Endothelial cell of umbilical vein (primary cell): ENCODE measurements around the gene CCDC7. TPM values are rescaled to one million over a fixed set of nuclear protein-coding genes. Genes with fewer than 3 reads are reported as not detected.

Experiments
- BruUV-seq: library from RNA; stranded (reverse); fragments of 400-500 nt; replicated peaks from 2 replicates; lab custom pipeline; 2021; lab: Mats Ljungman, UMichigan
- CTCF ChIA-PET: fragments of 300-600, 350-600 bp; sonication (Branson Sonifier 250); formaldehyde crosslinking; loops from one replicate; lab custom pipeline; 2021; ENCODE audit warnings: antibody characterized with exemption, inconsistent platforms; lab: Charles Lee
- POLR2A ChIA-PET: fragments of 300-600, 350-600 bp; sonication (Branson Sonifier 250); formaldehyde crosslinking; loops from one replicate; lab custom pipeline; 2021; ENCODE audit warnings: antibody characterized with exemption, inconsistent platforms; lab: Charles Lee
- DNase-seq: peaks from one replicate; pipeline ENCODE4 v3.0.0-alpha.2; 2011; ENCODE audit warnings: low read depth, low spot score
- FAIRE-seq: peaks from 2 replicates; lab custom pipeline; 2011; peaks lifted over from hg19 to GRCh38; lab: Jason Lieb, UNC
- H2AFZ ChIP-seq: 2 replicates; pipeline ENCODE4 v1.6.0; 2012; ENCODE audit warnings: low read depth, low read length, control low read depth, inconsistent platforms
- H3K27ac ChIP-seq: 2 replicates; pipeline ENCODE4 v1.5.1; 2011; ENCODE audit warnings: low read depth, mild to moderate bottlenecking, control low read depth, low read length, moderate library complexity; ENCODE audit not compliant: insufficient read depth
- H3K27me3 ChIP-seq, 2 experiments: 2 replicates each; pipeline versions ENCODE4 v1.6.0 to v1.6.1; 2011; ENCODE audit warnings: low read length in 2 of 2, mixed read lengths in 1 of 2; ENCODE audit not compliant: control insufficient read depth in 2 of 2, insufficient read depth in 2 of 2
- H3K36me3 ChIP-seq, 2 experiments: 2 replicates in 1 of 2; 3 replicates in 1 of 2; pipeline ENCODE4 v1.5.1; 2011; ENCODE audit warnings: low read length in 2 of 2, mild to moderate bottlenecking in 1 of 2, moderate library complexity in 1 of 2; ENCODE audit not compliant: control insufficient read depth in 2 of 2, insufficient read depth in 2 of 2; ENCODE audit errors: extremely low read depth in 1 of 2
- H3K4me1 ChIP-seq: 3 replicates; pipeline ENCODE4 v1.5.1; 2011; ENCODE audit warnings: mild to moderate bottlenecking, low read length; ENCODE audit not compliant: control insufficient read depth, insufficient read depth; ENCODE audit errors: extremely low read depth
- H3K4me2 ChIP-seq: 2 replicates; pipeline ENCODE4 v1.6.1; 2011; ENCODE audit warnings: low read length, control low read depth, mixed read lengths; ENCODE audit not compliant: insufficient read depth
- H3K4me3 ChIP-seq, 3 experiments: fragments of 200-600 bp in 1 of 3; sonication (generic), shearing (Covaris generic) in 1 of 3; replicated peaks in 1 of 3; 2 replicates each; pipeline ENCODE4 v1.5.1; 2011 to 2016; ENCODE audit warnings: control low read depth in 3 of 3, low read length in 3 of 3, mild to moderate bottlenecking in 2 of 3, inconsistent platforms in 1 of 3, low read depth in 1 of 3, moderate library complexity in 1 of 3; ENCODE audit not compliant: insufficient read depth in 1 of 3
- H3K79me2 ChIP-seq: 2 replicates; pipeline ENCODE4 v1.6.0; 2012; ENCODE audit warnings: low read length, inconsistent platforms; ENCODE audit not compliant: control insufficient read depth, insufficient read depth
- H3K9ac ChIP-seq: replicated peaks from 2 replicates; pipeline ENCODE3; 2011; ENCODE audit warnings: low read length, control low read depth; ENCODE audit not compliant: insufficient read depth; ENCODE audit errors: extremely low read depth
- H3K9me1 ChIP-seq: replicated peaks from 3 replicates; pipeline ENCODE4 v1.6.0; 2011; ENCODE audit warnings: mild to moderate bottlenecking, low read length; ENCODE audit not compliant: control insufficient read depth, insufficient read depth; ENCODE audit errors: extremely low read depth
- H3K9me3 ChIP-seq: replicated peaks from 2 replicates; pipeline ENCODE4 v1.5.1; 2012; ENCODE audit warnings: low read length, inconsistent platforms; ENCODE audit not compliant: control insufficient read depth, insufficient read depth
- H4K20me1 ChIP-seq: replicated peaks from 2 replicates; pipeline ENCODE3; 2011; ENCODE audit warnings: mild to moderate bottlenecking, low read length; ENCODE audit not compliant: control insufficient read depth, insufficient read depth; ENCODE audit errors: extremely low read depth
- CTCF ChIP-seq, 2 donors: IDR thresholded peaks; 1 replicate in 1 of 2; 2 replicates in 1 of 2; pipeline ENCODE4 v1.5.1; 2011; ENCODE audit warnings: low read length in 2 of 2, mild to moderate bottlenecking in 2 of 2, moderate library complexity in 2 of 2, control low read depth in 1 of 2, inconsistent platforms in 1 of 2, low read depth in 1 of 2; ENCODE audit not compliant: insufficient read depth in 1 of 2; ENCODE audit errors: extremely low read depth in 1 of 2
- EZH2 ChIP-seq: IDR thresholded peaks from 2 replicates; pipeline ENCODE4 v1.6.1; 2012; ENCODE audit warnings: borderline replicate concordance, low read depth, mild to moderate bottlenecking, moderate library complexity, low read length, inconsistent platforms; ENCODE audit not compliant: severe bottlenecking
- FOS ChIP-seq: IDR thresholded peaks from 2 replicates; pipeline ENCODE4 v1.6.1; 2011; ENCODE audit warnings: mild to moderate bottlenecking, low read length, moderate library complexity, borderline replicate concordance; ENCODE audit not compliant: insufficient read depth
- GATA2 ChIP-seq: IDR thresholded peaks from 2 replicates; pipeline ENCODE4 v1.7.0; 2011; ENCODE audit warnings: low read depth, mild to moderate bottlenecking, moderate library complexity, mixed read lengths, low read length; ENCODE audit not compliant: insufficient read length, insufficient read depth
- JUN ChIP-seq: IDR thresholded peaks from 2 replicates; pipeline ENCODE4 v1.6.1; 2011; ENCODE audit warnings: borderline replicate concordance, low read depth; ENCODE audit not compliant: insufficient read length, insufficient read depth
- MAX ChIP-seq: IDR thresholded peaks from 2 replicates; pipeline ENCODE4 v1.6.1; 2011; ENCODE audit not compliant: insufficient read depth, insufficient read length
- MYC ChIP-seq: IDR thresholded peaks from one replicate; pipeline ENCODE4 v1.6.1; 2011; ENCODE audit warnings: mild to moderate bottlenecking, low read depth, low read length
- POLR2A ChIP-seq: IDR thresholded peaks from 2 replicates; pipeline ENCODE4 v1.6.1; 2012; ENCODE audit warnings: low read depth, mild to moderate bottlenecking, control low read depth, low read length
- POLR2AphosphoS5 ChIP-seq: IDR thresholded peaks from 2 replicates; pipeline ENCODE4 v1.6.1; 2012; ENCODE audit warnings: low read depth, mild to moderate bottlenecking, control low read depth, low read length, moderate library complexity; ENCODE audit not compliant: insufficient read depth
- dilution Hi-C: fragments of 300-500 bp; cut with MboI; formaldehyde crosslinking; loops from one replicate; pipeline ENCODE4 v1.15.0; 2019; ENCODE audit warnings: low sequenced_read_pairs; ENCODE audit not compliant: extremely low pct_ligation_motif_present
- intact Hi-C: fragments of 100-400 bp; cut with micrococcal nuclease; formaldehyde crosslinking; loops from one replicate; pipeline ENCODE4 v1.10.0; 2022
- polyA plus RNA-seq, 4 experiments: library from polyadenylated mRNA; depleted of rRNA in 3 of 4; stranded (reverse) in 3 of 4; unstranded in 1 of 4; fragments of >200 nt; gene quantifications; 2 replicates each; pipeline versions ENCODE4 v1.2.1 to v1.2.3, GENCODE V29; 2011 to 2012; ENCODE audit warnings: missing spikeins in 1 of 4
- total RNA-seq: library from RNA; stranded (reverse); gene quantifications from 2 replicates; pipeline ENCODE4 v1.2.3, GENCODE V29; 2021

The CCDC7 gene
- total and polyA plus RNA-seq, 2 donors (not counting 3 experiments of a cell fraction or from before 2014, with no cell fraction given): 0.35 to 8.2 TPM

GRCh38 chr10:32530231-32530630 is 84.3 kb downstream of the CCDC7 start:
- no TSS peak for BruUV-seq
- dilution Hi-C loops (no loop called here), intact Hi-C loops (no loop called here)
- DNase-seq: no peak
- Histone ChIP-seq H3K27ac (no peak overlapping the region), H3K36me3 (no peaks in the 10 kb centered on the region), H3K4me2 (no peak overlapping the region), H3K9me3 (no peaks in the 10 kb centered on the region), H3K4me3 (no peak overlapping the region), H3K79me2 (no peaks in the 10 kb centered on the region), H2AFZ (no peak overlapping the region), H3K9me1 (no peaks in the 10 kb centered on the region), H3K27me3 (no peaks in the 10 kb centered on the region), H4K20me1 (no peaks in the 10 kb centered on the region), H3K4me1 (no peaks in the 10 kb centered on the region), H3K9ac (no peak overlapping the region)
- TF ChIP-seq FOS: no peak
- TF ChIP-seq JUN: no peak
- no peak for TF ChIP-seq MAX
- TF ChIP-seq CTCF (IDR thresholded peaks at IDR 0.05; ENCODE audit: extremely low read depth in 1 of 2, insufficient read depth in 1 of 2, low read depth in 1 of 2, low read length in 2 of 2): no peak
- no peak for TF ChIP-seq POLR2A
- no peak for TF ChIP-seq POLR2AphosphoS5
- no peak for TF ChIP-seq MYC
- ChIA-PET POLR2A (no interaction called here), CTCF (no interaction called here)
- FAIRE-seq: no peak

- BruUV-seq: no TSS peak
- H3K4me1 ChIP-seq: no peaks in the 10 kb centered on the region
- no peak overlapping the region for H3K9ac ChIP-seq
- intact Hi-C loops (no loop called here), dilution Hi-C loops (no loop called here)
- no peak for FAIRE-seq
- TF ChIP-seq MAX (no peak), JUN (no peak), POLR2AphosphoS5 (no peak), EZH2 (no peak), GATA2 (no peak)
- ChIA-PET POLR2A (no interaction called here), CTCF (no interaction called here)
- H3K27me3 ChIP-seq: no peaks in the 10 kb centered on the region
- H2AFZ ChIP-seq: no peak overlapping the region
- H3K9me3 ChIP-seq: no peaks in the 10 kb centered on the region
- H3K36me3 ChIP-seq: no peaks in the 10 kb centered on the region
- no peak overlapping the region for H3K4me2 ChIP-seq
- no peaks in the 10 kb centered on the region for H3K9me1 ChIP-seq
- H4K20me1 ChIP-seq: no peaks in the 10 kb centered on the region
- H3K27ac ChIP-seq: no peak overlapping the region
- H3K4me3 ChIP-seq: no peak overlapping the region
- no peaks in the 10 kb centered on the region for H3K79me2 ChIP-seq
- DNase-seq: no peak
Measured at GRCh38 chr10:32538256-32538655, 92.3 kb downstream of the CCDC7 start.
